MCF 10A (cell line): ENCODE measurements around the gene ANO4. TPM values are rescaled to one million over a fixed set of nuclear protein-coding genes. Genes with fewer than 3 reads are reported as not detected.

ENCODE experiments used
- BruUV-seq: library from RNA; stranded (reverse); fragments of 400-500 nt; replicated peaks from 2 replicates; lab custom pipeline; 2021; lab: Mats Ljungman, UMichigan
- CTCF ChIA-PET: fragments of 300-600 bp; sonication (Branson Sonifier 250); formaldehyde crosslinking; extraction: SDS; loops from one replicate; lab custom pipeline; 2021; ENCODE audit warnings: antibody characterized with exemption, inconsistent platforms; lab: Yijun Ruan, JAX
- POLR2A ChIA-PET: fragments of 300-600, 350-650 bp; sonication (Branson Sonifier 250); formaldehyde crosslinking; extraction: SDS; loops from one replicate; lab custom pipeline; 2020; ENCODE audit warnings: antibody characterized with exemption, inconsistent platforms; lab: Yijun Ruan, JAX
- DNase-seq: peaks from one replicate; pipeline ENCODE4 v3.0.0-alpha.2; 2018; ENCODE audit not compliant: unreplicated experiment
- H3K27ac Mint-ChIP-seq: one replicate; pipeline ENCODE4 v1.8.0; 2022; ENCODE audit warnings: mild to moderate bottlenecking, low read depth, mixed read lengths; ENCODE audit not compliant: unreplicated experiment
- H3K27me3 Mint-ChIP-seq: one replicate; pipeline ENCODE4 v1.8.0; 2022; ENCODE audit warnings: mixed read lengths; ENCODE audit not compliant: insufficient read depth, unreplicated experiment
- H3K36me3 Mint-ChIP-seq: one replicate; pipeline ENCODE4 v1.8.0; 2022; ENCODE audit warnings: mild to moderate bottlenecking, moderate library complexity, mixed read lengths; ENCODE audit not compliant: insufficient read depth, unreplicated experiment
- H3K4me1 Mint-ChIP-seq: one replicate; pipeline ENCODE4 v1.8.0; 2022; ENCODE audit warnings: mixed read lengths; ENCODE audit not compliant: insufficient read depth, unreplicated experiment
- H3K4me3 Mint-ChIP-seq: one replicate; pipeline ENCODE4 v1.8.0; 2022; ENCODE audit warnings: mild to moderate bottlenecking, moderate library complexity, mixed read lengths; ENCODE audit not compliant: unreplicated experiment
- H3K9me3 Mint-ChIP-seq: one replicate; pipeline ENCODE4 v1.8.0; 2022; ENCODE audit warnings: mixed read lengths; ENCODE audit not compliant: unreplicated experiment
- CTCF ChIP-seq: fragments of 200-600 bp; IDR thresholded peaks from one replicate; pipeline ENCODE4 v1.8.0; 2022; ENCODE audit warnings: antibody characterized with exemption, mild to moderate bottlenecking; ENCODE audit not compliant: unreplicated experiment
- intact Hi-C: fragments of 100-400 bp; cut with micrococcal nuclease; formaldehyde crosslinking; loops from 2 replicates; pipeline ENCODE4 v1.14.1; 2022
- total RNA-seq: library from RNA; stranded (reverse); gene quantifications from 2 replicates; pipeline ENCODE4 v1.2.3, GENCODE V29; 2022

The ANO4 gene
- total RNA-seq, 1 experiment from 2014 or later, result 0.91 TPM

DNA sequence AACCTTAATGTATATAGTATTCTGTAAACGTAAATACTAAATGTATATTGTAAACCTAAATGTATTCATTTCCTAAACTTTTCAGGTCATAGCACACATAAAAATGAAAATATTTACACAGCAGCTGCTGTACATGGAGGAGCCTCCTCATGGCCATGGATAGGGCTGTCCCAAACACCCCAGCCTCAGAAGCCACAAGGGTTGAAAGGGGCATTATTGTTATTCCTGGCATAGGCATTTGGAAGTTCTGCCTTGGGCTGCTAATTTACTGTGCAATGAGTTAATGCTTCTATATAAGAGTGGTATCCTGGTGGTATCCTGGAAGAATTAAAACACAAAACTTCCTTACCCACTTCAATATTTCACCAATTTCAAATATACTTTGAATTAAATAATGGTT, 256.1 kb downstream of the ANO4 start:
- Mint-ChIP-seq H3K27ac (no peak overlapping the region), H3K4me1 (peaks cover 10% of the 10 kb centered on the region), H3K36me3 (no peaks in the 10 kb centered on the region), H3K9me3 (no peaks in the 10 kb centered on the region), H3K4me3 (no peak overlapping the region), H3K27me3 (no peaks in the 10 kb centered on the region)
- ChIA-PET POLR2A (no interaction called here), CTCF (no interaction called here)
- no peak for TF ChIP-seq CTCF
- DNase-seq, result no peak
- no TSS peak for BruUV-seq
- intact Hi-C loops, result no loop called here

DNA sequence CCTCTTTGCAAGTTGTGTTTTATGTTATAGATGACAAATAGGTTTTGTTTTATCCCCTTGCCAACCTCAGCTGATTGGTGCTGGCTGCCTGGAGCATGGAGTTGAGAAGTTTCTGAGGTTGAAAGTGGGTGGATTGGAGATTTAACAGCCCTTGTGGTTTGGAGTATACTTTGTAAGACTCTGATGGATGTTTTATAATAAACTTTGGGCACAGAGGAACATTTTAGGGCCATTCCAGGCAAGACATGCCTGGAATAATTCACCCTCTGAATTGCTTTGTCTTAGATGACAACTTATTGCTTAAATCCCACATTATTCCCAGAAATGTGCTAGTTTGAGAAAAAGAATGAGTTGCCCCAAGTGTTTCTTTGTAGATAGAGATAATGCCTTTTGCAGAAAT, 256.6 kb downstream of the ANO4 start:
- intact Hi-C loops, result no loop called here
- Mint-ChIP-seq H3K4me1 (peaks cover 10% of the 10 kb centered on the region), H3K36me3 (no peaks in the 10 kb centered on the region), H3K27me3 (no peaks in the 10 kb centered on the region), H3K27ac (no peak overlapping the region), H3K4me3 (no peak overlapping the region), H3K9me3 (no peaks in the 10 kb centered on the region)
- ChIA-PET POLR2A (no interaction called here), CTCF (no interaction called here)
- TF ChIP-seq CTCF, result no peak
- no TSS peak for BruUV-seq
- DNase-seq, result no peak

GRCh38 chr12:101051901-101052550, 257.4 kb downstream of the ANO4 start:
- peak; percentile 84 for DNase-seq

DNA sequence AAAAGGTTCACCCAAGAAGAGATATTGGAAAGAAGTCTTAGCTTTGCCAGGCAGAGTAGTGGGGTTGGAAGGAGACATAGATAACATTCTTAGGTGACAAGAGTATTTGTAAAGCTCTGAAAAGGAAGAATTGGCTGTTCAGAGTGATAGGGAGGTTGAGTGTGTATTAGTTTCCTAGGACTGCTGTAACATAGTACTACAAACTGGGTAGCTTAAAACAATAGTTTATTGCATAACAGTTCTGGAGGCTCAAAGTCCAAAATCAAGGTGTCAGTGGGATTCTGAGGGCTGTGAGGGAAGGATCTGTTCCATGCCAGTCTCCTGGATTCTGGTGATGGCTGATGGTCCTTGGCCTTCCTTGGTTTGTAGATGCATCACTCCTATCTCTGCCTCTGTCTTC, 258.6 kb downstream of the ANO4 start:
- H3K27ac Mint-ChIP-seq, result no peak overlapping the region
- H3K4me3 Mint-ChIP-seq, result no peak overlapping the region
- H3K4me1 Mint-ChIP-seq, result peaks cover 10% of the 10 kb centered on the region
- ChIA-PET POLR2A (interaction anchor here (0.7 kb wide), 1 partner anchor 438 kb away, joined by 3 read pairs; no protein-coding TSS in a partner anchor), CTCF (no interaction called here)
- no peaks in the 10 kb centered on the region for H3K27me3 Mint-ChIP-seq
- H3K9me3 Mint-ChIP-seq, result no peaks in the 10 kb centered on the region
- TF ChIP-seq CTCF, result no peak
- H3K36me3 Mint-ChIP-seq, result no peaks in the 10 kb centered on the region
- no TSS peak for BruUV-seq
- no peak for DNase-seq
- intact Hi-C loops, result no loop called here

More at GRCh38 chr12:101051901-101052550, 257.4 kb downstream of the ANO4 start:
- peaks cover 10% of the 10 kb centered on the region for H3K4me1 Mint-ChIP-seq
- no peaks in the 10 kb centered on the region for H3K36me3 Mint-ChIP-seq
- H3K27me3 Mint-ChIP-seq, result no peaks in the 10 kb centered on the region
- TF ChIP-seq CTCF, result no peak
- CTCF ChIA-PET, result interaction anchor here (0.5 to 0.6 kb wide), 2 partner anchors 26 to 823 kb away, joined by 3 read pairs; no protein-coding TSS in a partner anchor
- no peak overlapping the region for H3K4me3 Mint-ChIP-seq
- no peaks in the 10 kb centered on the region for H3K9me3 Mint-ChIP-seq
- POLR2A ChIA-PET, result interaction anchor here (1.0 kb wide), 1 partner anchor 30 kb away, joined by 3 read pairs; no protein-coding TSS in a partner anchor
- peak overlapping the region; percentile 37 for H3K27ac Mint-ChIP-seq
- BruUV-seq, result no TSS peak
- intact Hi-C loops, result no loop called here
